Choroid plexus epithelial cell (primary cell): ENCODE results near the gene CTTNBP2NL.
A peak's percentile ranks its signal among the peaks of the same experiment; 100 is the strongest.

Experiments
- DNase-seq: peaks from one replicate; pipeline ENCODE4 v3.0.0-alpha.2; 2010; ENCODE audit warnings: low read depth
- H3K4me3 ChIP-seq: 2 replicates; pipeline ENCODE4 v1.5.1; 2011; ENCODE audit warnings: low read depth, mild to moderate bottlenecking, control low read depth, low read length, moderate library complexity
- TF ChIP-seq, protein P1 (sequence below): conservative IDR thresholded peaks from 2 replicates; pipeline ENCODE4 v1.5.1; 2011; ENCODE audit warnings: low read depth, mild to moderate bottlenecking, control low read depth, inconsistent platforms, low read length, moderate library complexity

The CTTNBP2NL gene

DNA sequence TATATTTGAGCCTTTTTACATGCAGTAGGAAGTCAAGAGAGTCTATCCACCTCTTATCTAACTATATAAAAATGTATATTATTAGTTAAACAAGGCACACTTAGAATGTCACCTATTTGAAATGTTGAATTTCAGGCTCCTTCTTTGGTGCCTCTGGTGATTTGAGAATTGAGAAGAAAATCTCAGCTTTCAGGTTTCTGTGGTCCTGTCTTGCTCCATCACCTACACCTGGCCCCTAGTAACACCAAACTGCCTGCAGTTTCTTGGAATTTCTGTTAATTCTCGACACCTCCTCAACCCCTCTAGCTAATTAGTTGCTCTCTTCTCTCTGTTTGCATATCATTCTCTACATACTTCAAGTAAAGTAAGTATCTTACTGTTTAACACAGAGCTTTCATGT is 57.9 kb downstream of the CTTNBP2NL start:
- TF ChIP-seq, protein P1, sequence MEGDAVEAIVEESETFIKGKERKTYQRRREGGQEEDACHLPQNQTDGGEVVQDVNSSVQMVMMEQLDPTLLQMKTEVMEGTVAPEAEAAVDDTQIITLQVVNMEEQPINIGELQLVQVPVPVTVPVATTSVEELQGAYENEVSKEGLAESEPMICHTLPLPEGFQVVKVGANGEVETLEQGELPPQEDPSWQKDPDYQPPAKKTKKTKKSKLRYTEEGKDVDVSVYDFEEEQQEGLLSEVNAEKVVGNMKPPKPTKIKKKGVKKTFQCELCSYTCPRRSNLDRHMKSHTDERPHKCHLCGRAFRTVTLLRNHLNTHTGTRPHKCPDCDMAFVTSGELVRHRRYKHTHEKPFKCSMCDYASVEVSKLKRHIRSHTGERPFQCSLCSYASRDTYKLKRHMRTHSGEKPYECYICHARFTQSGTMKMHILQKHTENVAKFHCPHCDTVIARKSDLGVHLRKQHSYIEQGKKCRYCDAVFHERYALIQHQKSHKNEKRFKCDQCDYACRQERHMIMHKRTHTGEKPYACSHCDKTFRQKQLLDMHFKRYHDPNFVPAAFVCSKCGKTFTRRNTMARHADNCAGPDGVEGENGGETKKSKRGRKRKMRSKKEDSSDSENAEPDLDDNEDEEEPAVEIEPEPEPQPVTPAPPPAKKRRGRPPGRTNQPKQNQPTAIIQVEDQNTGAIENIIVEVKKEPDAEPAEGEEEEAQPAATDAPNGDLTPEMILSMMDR: no peak
- DNase-seq: no peak
- no peak overlapping the region for H3K4me3 ChIP-seq

DNA sequence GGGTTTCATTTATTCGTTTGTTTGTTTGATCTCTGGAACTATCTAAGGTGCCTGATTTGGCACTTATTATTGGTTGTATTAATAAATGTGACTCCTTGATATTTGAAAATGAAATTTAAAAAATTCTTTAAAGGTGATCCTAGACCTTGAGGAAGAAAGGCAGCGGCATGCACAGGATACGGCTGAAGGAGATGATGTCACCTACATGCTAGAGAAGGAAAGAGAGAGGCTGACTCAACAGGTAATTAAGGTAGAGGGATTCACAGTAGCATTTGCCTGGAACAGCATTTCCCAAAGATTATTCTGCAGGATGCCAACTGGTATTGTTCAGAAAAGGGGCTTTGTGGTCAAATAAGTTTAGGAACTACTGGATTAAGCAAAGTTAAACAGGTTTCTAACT is 58.3 kb downstream of the CTTNBP2NL start:
- TF ChIP-seq, protein P1: no peak
- no peak for DNase-seq

DNA sequence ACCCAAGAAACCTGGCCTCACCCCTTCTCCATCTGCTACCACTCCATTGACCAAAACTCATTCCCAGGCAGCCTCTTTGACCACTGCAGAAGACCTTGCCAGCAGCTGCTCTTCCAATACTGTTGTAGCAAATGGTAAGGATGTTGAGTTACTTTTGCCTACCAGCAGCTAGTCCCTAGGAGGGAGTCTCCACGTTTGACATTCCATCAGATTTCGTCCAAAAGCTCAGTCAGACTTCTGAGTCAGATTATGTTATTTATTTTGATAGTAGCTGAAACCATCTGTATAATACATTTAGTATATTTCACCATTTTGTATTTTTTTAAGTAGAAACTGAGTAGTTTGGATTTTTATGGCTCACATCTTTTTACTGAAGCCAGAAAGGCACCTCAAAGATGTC is 61.2 kb downstream of the CTTNBP2NL start:
- DNase-seq: peak; percentile 64
- TF ChIP-seq, protein P1: no peak
- no peak overlapping the region for H3K4me3 ChIP-seq

More for the DNA sequence above, 58.3 kb downstream of the CTTNBP2NL start:
- H3K4me3 ChIP-seq: no peak overlapping the region

DNA sequence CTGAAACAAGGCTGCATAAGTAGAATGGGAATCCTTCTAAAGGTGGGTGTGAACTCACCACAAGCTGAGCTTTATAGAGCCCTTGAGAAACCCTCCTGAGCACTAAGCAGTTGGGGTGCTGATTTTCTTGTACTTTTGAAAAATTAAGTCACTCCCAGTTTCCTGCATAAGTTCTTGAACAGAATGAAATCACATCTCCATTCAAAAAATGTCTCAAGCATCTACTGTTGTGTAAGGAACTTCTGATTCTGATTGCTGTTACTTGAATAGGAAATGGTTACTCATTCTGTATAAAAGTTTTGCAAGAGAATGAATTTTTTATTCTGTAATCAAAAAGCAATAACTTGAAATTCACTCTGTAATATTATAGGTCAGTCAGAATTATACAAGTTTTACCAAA is 61.9 kb downstream of the CTTNBP2NL start:
- TF ChIP-seq, protein P1: no peak
- no peak overlapping the region for H3K4me3 ChIP-seq
- DNase-seq: peak; percentile 53

DNA sequence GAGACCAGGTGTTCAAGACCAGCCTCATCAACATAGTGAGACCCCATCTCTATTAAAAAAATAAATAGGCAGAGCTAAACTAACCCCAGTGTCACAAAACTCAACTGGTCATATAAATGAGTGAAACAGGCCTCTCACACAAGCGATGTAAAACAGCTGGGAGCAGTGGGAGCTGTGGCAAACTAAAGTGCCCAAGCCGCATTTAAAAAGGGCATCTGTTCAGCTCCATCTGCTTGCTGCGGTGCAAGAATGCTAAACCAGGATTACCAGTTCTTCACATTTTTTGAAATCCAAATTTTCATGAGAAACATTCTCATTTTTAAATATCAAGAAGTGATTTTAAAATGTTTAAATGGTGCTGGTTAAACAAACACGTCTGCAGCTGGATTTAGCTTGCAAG is 62.7 kb downstream of the CTTNBP2NL start:
- DNase-seq: no peak
- TF ChIP-seq, protein P1: no peak
- H3K4me3 ChIP-seq: no peak overlapping the region

DNA sequence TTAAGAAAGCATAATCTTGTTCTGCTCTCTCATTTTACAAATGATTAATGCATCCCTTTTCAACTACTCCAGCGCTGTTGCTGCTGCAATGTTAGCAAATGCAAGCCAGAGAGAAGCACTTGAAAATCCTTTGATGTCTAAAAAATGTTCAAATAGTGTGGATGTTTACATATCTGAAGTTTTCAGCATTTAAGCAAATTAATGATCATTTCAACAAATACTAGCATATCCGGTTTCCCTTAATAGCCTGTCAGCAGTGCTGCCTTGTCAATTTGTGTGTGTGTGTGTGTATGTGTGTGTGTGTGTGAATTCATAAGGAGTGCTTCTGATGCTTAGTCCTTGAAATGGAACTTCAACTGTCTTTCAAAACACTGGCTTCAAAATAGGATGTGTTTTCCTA is 64.6 kb downstream of the CTTNBP2NL start:
- TF ChIP-seq, protein P1: no peak
- H3K4me3 ChIP-seq: no peak overlapping the region
- DNase-seq: no peak

DNA sequence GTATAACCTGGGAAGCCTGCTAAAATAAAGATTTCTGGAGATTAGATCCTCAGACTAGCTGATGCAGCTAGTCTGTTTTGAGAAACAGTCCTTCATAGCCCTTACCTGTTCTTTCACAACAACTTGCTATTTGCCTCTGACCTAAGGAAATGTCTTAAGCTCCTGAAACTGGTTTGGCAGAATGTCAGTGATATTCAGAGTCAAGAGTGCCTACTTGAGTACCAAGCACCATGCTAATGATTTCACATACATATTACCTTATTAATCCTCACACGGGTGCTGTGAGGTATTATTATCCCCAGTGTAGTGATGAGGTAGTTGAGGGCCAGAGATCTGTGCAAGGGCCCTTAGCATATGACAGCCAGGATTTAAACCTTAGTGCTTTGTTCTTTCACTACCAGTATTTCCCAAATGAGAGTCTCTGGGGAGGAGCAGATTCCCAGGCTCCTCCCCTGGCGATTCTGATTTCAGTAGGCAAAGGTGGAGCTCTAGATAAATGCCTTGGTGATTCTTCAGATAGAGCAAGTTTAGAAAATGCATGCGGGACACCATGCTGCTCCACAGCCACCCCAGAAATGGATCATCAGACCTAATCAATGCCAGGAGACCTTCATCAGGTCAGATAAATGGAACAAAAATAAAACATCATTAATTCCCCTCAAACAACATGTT is 65.3 kb downstream of the CTTNBP2NL start:
- no peak overlapping the region for H3K4me3 ChIP-seq
- peak; percentile 27 for DNase-seq
- TF ChIP-seq, protein P1: no peak
